ENCODE measurements around the gene CRLF1.

CRLF1 gene

DNA sequence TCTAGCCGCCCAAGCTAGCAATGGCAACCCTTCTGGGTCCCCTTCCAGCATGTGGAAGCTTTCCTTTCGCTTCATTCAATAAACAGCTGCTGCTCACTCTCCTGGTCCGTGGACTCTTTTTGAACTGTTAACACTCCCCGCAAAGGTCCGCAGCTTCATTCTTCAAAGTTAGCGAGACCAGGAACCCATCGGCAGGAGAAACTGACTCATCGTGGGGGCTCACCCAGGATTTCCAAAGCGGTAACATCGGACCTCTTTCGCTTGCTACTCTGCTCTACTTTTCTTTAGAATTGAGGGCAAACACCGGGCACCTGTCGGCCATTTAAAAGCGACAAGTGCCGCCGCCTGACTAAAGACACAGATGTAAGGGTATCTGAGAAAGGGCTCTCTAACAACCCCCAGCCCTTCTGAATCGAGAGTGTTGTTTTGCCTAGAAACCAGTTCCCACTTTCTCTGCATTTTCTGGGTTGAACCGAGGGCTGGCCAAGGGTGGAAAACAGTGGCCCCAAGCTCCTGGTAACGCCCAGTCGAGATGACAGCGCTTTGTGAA is 29.2 kb downstream of the CRLF1 start:
- no peak for TF ChIP-seq ZFX (IDR thresholded peaks at IDR 0.05; ENCODE audit: borderline replicate concordance)
- TF ChIP-seq, protein P1, sequence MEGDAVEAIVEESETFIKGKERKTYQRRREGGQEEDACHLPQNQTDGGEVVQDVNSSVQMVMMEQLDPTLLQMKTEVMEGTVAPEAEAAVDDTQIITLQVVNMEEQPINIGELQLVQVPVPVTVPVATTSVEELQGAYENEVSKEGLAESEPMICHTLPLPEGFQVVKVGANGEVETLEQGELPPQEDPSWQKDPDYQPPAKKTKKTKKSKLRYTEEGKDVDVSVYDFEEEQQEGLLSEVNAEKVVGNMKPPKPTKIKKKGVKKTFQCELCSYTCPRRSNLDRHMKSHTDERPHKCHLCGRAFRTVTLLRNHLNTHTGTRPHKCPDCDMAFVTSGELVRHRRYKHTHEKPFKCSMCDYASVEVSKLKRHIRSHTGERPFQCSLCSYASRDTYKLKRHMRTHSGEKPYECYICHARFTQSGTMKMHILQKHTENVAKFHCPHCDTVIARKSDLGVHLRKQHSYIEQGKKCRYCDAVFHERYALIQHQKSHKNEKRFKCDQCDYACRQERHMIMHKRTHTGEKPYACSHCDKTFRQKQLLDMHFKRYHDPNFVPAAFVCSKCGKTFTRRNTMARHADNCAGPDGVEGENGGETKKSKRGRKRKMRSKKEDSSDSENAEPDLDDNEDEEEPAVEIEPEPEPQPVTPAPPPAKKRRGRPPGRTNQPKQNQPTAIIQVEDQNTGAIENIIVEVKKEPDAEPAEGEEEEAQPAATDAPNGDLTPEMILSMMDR (IDR thresholded peaks at IDR 0.05) = no peak
- no peak overlapping the region for H3K27ac ChIP-seq

DNA sequence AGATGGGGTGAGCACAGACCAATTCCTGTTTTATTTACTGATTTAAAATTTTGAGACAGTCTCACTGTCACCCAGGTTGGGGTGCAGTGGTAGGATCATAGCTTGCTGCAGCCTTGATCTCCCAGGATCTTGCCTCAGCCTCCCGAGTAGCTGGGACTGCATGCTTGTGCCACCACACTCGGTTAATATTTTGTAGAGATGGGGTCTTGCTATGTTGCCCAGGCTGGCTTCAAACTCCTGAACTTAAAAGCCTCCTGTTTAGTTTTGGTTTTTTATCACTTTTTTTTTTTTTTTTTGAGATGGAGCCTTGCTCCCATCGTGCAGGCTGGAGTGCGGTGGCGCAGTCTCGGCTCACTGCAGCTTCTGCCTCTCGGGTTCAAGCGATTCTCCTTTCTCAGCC is 30.2 kb downstream of the CRLF1 start:
- TF ChIP-seq, protein P1 (IDR thresholded peaks at IDR 0.05) = no peak
- no peak for TF ChIP-seq ZFX (IDR thresholded peaks at IDR 0.05; ENCODE audit: borderline replicate concordance)
- H3K27ac ChIP-seq = no peak overlapping the region

DNA sequence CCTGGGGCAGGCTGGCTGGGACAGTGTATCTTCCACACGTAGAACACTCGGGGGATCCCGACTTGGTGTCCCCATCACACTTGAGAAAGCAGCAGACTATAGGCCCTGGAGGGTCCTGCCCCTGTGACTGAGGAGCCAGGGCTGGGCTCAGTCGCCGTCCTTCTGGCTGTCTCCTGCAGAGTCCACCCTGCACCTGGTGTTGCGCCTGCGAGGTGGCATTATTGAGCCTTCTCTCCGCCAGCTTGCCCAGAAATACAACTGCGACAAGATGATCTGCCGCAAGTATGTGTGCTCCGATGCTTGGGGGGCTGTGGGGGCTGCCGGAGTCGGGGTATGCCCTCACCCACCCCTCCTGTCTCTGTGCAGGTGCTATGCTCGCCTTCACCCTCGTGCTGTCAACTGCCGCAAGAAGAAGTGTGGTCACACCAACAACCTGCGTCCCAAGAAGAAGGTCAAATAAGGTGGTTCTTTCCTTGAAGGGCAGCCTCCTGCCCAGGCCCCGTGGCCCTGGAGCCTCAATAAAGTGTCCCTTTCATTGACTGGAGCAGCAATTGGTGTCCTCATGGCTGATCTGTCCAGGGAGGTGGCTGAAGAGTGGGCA is 31.8 kb downstream of the CRLF1 start:
- H3K27ac ChIP-seq = no peak overlapping the region
- TF ChIP-seq, protein P1 (IDR thresholded peaks at IDR 0.05) = no peak
- no peak for TF ChIP-seq ZFX (IDR thresholded peaks at IDR 0.05; ENCODE audit: borderline replicate concordance)

DNA sequence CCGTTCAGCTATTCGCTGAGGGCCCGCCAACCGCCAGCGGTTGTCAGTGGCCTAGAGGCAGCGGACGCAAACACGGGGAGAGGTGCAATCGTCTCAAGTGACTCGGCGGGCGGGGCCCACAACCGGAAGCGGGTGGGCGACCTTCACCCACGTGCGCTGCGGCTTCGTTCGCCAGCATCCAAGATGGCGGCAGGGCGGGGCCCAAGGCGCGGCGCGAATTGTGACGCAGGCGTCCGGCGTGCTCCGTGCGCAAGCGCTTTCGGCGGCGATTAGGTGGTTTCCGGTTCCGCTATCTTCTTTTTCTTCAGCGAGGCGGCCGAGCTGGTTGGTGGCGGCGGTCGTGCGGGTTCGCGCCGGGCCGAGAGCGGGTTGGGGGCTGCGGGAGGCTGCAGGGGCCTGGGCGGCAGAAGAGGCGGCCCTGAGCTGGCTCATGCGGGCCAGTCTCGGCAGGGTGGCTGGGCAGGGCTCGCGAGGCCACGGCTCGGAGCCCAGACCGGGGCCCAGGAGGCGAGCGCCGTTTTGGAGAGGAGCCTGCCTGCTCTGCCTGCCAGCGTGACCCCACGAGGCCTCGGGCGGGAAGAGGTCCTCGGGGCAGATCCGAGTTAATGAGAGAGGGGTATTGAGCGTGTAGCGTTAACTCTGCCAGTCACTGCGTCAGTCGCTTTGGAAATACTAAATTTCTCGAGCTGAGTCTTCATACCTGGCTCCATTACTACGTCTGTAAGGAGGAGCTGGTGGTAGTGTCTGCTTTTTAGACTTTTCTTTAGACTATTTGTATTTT is 34.8 kb downstream of the CRLF1 start, which contains the start of gene UBA52:
UBA52 (plus strand) TSS at position 294 of the 781 bp plus-strand sequence. CDS start 1,444 bp downstream, outside the sequence.
- TF ChIP-seq, protein P1 (IDR thresholded peaks at IDR 0.05) = no peak
- peak within 1 kb of the TSS; percentile 97 for H3K27ac ChIP-seq

DNA sequence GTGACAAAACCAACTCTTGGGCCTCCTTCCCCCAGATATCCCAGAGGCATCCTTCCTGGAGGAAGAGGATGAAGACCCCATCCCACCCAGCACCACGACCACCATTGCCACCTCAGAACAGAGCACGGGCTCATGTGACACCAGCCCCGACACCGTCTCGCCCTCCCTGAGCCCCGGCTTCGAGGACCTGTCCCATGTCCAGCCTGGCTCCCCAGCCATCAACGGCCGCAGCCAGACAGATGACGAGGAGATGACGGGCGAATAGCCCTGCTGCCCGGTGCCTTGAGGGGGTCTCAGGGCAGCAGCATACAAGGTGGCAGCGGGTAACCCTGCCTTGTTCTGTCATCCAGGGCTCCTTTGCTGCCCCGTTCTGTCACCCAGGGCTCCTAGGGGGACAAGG is 38.2 kb downstream of the CRLF1 start:
- H3K27ac ChIP-seq = no peak overlapping the region
- TF ChIP-seq, protein P1 (IDR thresholded peaks at IDR 0.05) = no peak
- TF ChIP-seq ZFX (IDR thresholded peaks at IDR 0.05; ENCODE audit: borderline replicate concordance) = no peak

DNA sequence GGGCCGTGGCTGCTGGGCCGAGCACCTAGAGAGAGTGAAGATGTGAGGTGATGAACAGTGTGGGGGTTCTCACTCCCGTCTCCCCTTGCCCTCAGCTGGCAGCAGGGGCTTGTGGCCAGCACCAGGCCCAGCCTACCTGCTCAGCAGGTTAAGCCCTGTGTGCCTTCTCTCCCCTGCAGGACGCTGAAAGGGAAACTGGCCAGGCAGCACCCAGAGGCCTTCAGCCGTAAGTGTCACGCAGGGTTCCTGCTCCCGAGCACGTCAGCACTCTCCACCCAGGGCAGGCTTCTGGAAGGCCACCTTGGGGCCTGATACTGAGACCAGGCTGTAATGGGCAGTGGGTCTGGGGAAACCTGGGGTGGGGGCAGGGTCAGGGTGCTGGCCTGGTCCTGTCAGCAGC is 39.6 kb downstream of the CRLF1 start:
- TF ChIP-seq, protein P1 (IDR thresholded peaks at IDR 0.05) = no peak
- TF ChIP-seq ZFX (IDR thresholded peaks at IDR 0.05; ENCODE audit: borderline replicate concordance) = no peak

DNA sequence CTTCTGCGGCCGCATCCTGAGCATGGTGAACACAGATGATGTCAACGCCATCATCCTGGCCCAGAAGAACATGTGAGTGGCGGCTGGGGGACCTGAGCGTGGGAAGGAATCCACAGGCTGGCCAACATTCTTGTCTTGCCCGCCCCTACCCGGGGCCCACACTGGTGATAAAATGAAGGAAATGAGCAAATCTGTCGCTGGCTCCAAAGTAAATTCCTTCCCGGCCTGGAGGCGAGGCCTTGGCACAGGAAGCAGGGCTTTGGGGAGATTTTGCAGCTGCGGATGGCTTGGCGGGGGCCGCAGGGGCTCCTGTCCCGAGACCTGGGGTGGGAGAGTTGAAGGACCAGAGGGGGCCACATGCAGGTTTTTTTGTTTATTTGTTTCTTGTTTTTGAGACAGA is 44.5 kb downstream of the CRLF1 start:
- H3K27ac ChIP-seq = no peak overlapping the region
- no peak for TF ChIP-seq ZFX (IDR thresholded peaks at IDR 0.05; ENCODE audit: borderline replicate concordance)
- TF ChIP-seq, protein P1 (IDR thresholded peaks at IDR 0.05) = no peak

More for the DNA sequence above, 39.6 kb downstream of the CRLF1 start:
- no peak overlapping the region for H3K27ac ChIP-seq

Measured in 22Rv1 (cell line).